WTC11 (cell line): ENCODE data around the gene CPNE4. TPM values are rescaled to one million over a fixed set of nuclear protein-coding genes. Genes with fewer than 3 reads are reported as not detected.

ENCODE experiments used
- ATAC-seq: fragments of 200-7000 bp; cut with Tn5 transposase; 2 replicates; pipeline ENCODE4 v1.10.0; 2021; ENCODE audit warnings: mild to moderate bottlenecking, moderate library complexity
- CTCF ChIA-PET: fragments of 300-600 bp; sonication (Branson Sonifier 250); formaldehyde crosslinking; loops from one replicate; lab custom pipeline; 2021; ENCODE audit warnings: antibody characterized with exemption; lab: Charles Lee
- POLR2A ChIA-PET: fragments of 350-600 bp; sonication (Branson Sonifier 250); formaldehyde crosslinking; loops from one replicate; lab custom pipeline; 2021; ENCODE audit warnings: antibody characterized with exemption; lab: Charles Lee
- DNase-seq: peaks from one replicate; pipeline ENCODE4 v3.0.0; 2021; ENCODE audit warnings: low spot score
- H3K27ac Mint-ChIP-seq: 2 replicates; pipeline ENCODE4 v1.8.0; 2021; ENCODE audit warnings: mixed read lengths
- H3K27me3 Mint-ChIP-seq: 2 replicates; pipeline ENCODE4 v1.8.0; 2021; ENCODE audit warnings: low read depth, mild to moderate bottlenecking, moderate library complexity, mixed read lengths
- H3K36me3 Mint-ChIP-seq: 2 replicates; pipeline ENCODE4 v1.8.0; 2021; ENCODE audit warnings: mixed read lengths
- H3K4me1 Mint-ChIP-seq: 2 replicates; pipeline ENCODE4 v1.8.0; 2022; ENCODE audit warnings: mixed read lengths
- H3K4me3 Mint-ChIP-seq: 2 replicates; pipeline ENCODE4 v1.8.0; 2021; ENCODE audit warnings: mild to moderate bottlenecking, moderate library complexity, mixed read lengths
- H3K9me3 Mint-ChIP-seq: 2 replicates; pipeline ENCODE4 v1.8.0; 2021; ENCODE audit warnings: mixed read lengths
- CREM ChIP-seq: sonication (generic); formaldehyde crosslinking; IDR thresholded peaks from 2 replicates; pipeline ENCODE4 v1.8.1; 2022; ENCODE audit warnings: mild to moderate bottlenecking, missing genetic modification reagents, moderate library complexity
- FOXP1 ChIP-seq: sonication (generic); formaldehyde crosslinking; IDR thresholded peaks from 2 replicates; pipeline ENCODE4 v1.8.0; 2022; ENCODE audit warnings: missing genetic modification reagents, mild to moderate bottlenecking, moderate library complexity, borderline replicate concordance
- GRHL2 ChIP-seq: fragments of 250-450 bp; sonication (Bioruptor Pico); IDR thresholded peaks from 2 replicates; pipeline ENCODE4 v1.8.0; 2022; ENCODE audit warnings: mild to moderate bottlenecking, moderate library complexity; ENCODE audit not compliant: insufficient replicate concordance, severe bottlenecking
- NFE2L1 ChIP-seq: sonication (generic); formaldehyde crosslinking; IDR thresholded peaks from 2 replicates; pipeline ENCODE4 v1.8.1; 2023; ENCODE audit warnings: missing genetic modification reagents
- NR2C2 ChIP-seq: sonication (generic); formaldehyde crosslinking; IDR thresholded peaks from 2 replicates; pipeline ENCODE4 v1.8.0; 2022; ENCODE audit warnings: mild to moderate bottlenecking, missing genetic modification reagents
- OVOL2 ChIP-seq: fragments of 250-450 bp; sonication (Bioruptor Pico); IDR thresholded peaks from 2 replicates; pipeline ENCODE4 v1.9.0; 2021; ENCODE audit warnings: mild to moderate bottlenecking, borderline replicate concordance
- SOX15 ChIP-seq: fragments of 250-450 bp; sonication (Bioruptor Pico); IDR thresholded peaks from 2 replicates; pipeline ENCODE4 v1.9.0; 2021; ENCODE audit warnings: mild to moderate bottlenecking
- SP1 ChIP-seq: sonication (generic); formaldehyde crosslinking; conservative IDR thresholded peaks from 2 replicates; pipeline ENCODE4 v1.8.1; 2022; ENCODE audit warnings: missing genetic modification reagents
- TCF7 ChIP-seq: sonication (generic); formaldehyde crosslinking; IDR thresholded peaks from 2 replicates; pipeline ENCODE4 v1.8.0; 2022; ENCODE audit warnings: mild to moderate bottlenecking, low read depth, missing genetic modification reagents, moderate library complexity
- ZNF423 ChIP-seq: fragments of 250-450 bp; sonication (Bioruptor Pico); IDR thresholded peaks from 2 replicates; pipeline ENCODE4 v2.1.2; 2022; ENCODE audit warnings: mild to moderate bottlenecking, moderate library complexity
- total RNA-seq: library from RNA; stranded (reverse); gene quantifications from 3 replicates; pipeline ENCODE4 v1.2.3, GENCODE V29; 2021
- TF ChIP-seq, protein P1 (sequence below): fragments of 250-450 bp; sonication (Bioruptor Pico); IDR thresholded peaks from 2 replicates; pipeline ENCODE4 v1.9.0; 2021; ENCODE audit warnings: moderate library complexity, mild to moderate bottlenecking, inconsistent platforms, borderline replicate concordance
- TF ChIP-seq, protein P2 (sequence below): fragments of 250-450 bp; sonication (Bioruptor Pico); IDR thresholded peaks from 2 replicates; pipeline ENCODE4 v1.9.0; 2021; ENCODE audit warnings: mild to moderate bottlenecking
- TF ChIP-seq, protein P3 (sequence below): sonication (generic); formaldehyde crosslinking; IDR thresholded peaks from 2 replicates; pipeline ENCODE4 v1.8.0; 2022; ENCODE audit warnings: mild to moderate bottlenecking, missing genetic modification reagents
- TF ChIP-seq, protein P4 (sequence below): fragments of 250-450 bp; sonication (Bioruptor Pico); IDR thresholded peaks from 2 replicates; pipeline ENCODE4 v1.8.0; 2021; ENCODE audit warnings: mild to moderate bottlenecking
- TF ChIP-seq, protein P5 (sequence below): sonication (generic); formaldehyde crosslinking; IDR thresholded peaks from 2 replicates; pipeline ENCODE4 v1.8.0; 2022; ENCODE audit warnings: mild to moderate bottlenecking, missing genetic modification reagents
- TF ChIP-seq, protein P6 (sequence below): fragments of 250-450 bp; sonication (Bioruptor Pico); IDR thresholded peaks from 2 replicates; pipeline ENCODE4 v1.9.0; 2021; ENCODE audit warnings: mild to moderate bottlenecking
- TF ChIP-seq, protein P7 (sequence below): fragments of 200-600 bp; IDR thresholded peaks from 2 replicates; pipeline ENCODE4 v1.8.0; 2022; ENCODE audit warnings: antibody characterized with exemption
- TF ChIP-seq, protein P8 (sequence below): sonication (generic); formaldehyde crosslinking; IDR thresholded peaks from 2 replicates; pipeline ENCODE4 v1.8.1; 2022; ENCODE audit warnings: low read depth, missing genetic modification reagents, borderline replicate concordance
- TF ChIP-seq, protein P9 (sequence below): fragments of 250-450 bp; sonication (Bioruptor Pico); conservative IDR thresholded peaks from 2 replicates; pipeline ENCODE4 v1.9.0; 2021; ENCODE audit warnings: mild to moderate bottlenecking

The CPNE4 gene
- total RNA-seq, 1 experiment from 2014 or later, result 2.4 TPM

DNA sequence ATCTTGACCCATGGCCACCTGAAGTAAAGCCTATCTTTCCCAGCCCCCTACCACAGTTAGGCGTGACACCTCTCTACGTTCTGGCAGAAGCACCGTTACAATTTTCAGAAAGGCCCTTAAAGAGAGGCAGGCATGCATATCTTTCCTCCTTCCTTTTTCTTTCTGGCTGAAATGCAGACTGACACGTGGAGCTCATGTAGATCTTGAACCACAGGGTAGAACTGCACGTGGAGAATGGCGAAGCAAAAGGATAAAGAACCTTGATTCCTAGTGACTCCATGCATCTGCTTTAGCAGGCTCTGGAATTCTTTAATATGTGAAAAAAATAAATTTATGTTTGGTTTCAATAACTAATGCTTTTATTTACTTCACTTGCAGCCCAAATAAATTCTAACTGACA is 166.6 kb downstream of the CPNE4 start:
- DNase-seq (no peak), ATAC-seq (no peak)
- no peak overlapping the region for H3K27ac Mint-ChIP-seq
- CTCF ChIA-PET, result no interaction called here
- TF ChIP-seq, protein P1, sequence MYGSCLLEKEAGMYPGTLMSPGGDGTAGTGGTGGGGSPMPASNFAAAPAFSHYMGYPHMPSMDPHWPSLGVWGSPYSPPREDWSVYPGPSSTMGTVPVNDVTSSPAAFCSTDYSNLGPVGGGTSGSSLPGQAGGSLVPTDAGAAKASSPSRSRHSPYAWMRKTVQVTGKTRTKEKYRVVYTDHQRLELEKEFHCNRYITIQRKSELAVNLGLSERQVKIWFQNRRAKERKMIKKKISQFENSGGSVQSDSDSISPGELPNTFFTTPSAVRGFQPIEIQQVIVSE, result no peak
- TF ChIP-seq TCF7 (CRISPR knock-in tag) (no peak), CREM (no peak), FOXP1 (CRISPR knock-in tag) (no peak), NR2C2 (CRISPR knock-in tag) (no peak), OVOL2 (CRISPR knock-in tag) (no peak)
- TF ChIP-seq, protein P2, sequence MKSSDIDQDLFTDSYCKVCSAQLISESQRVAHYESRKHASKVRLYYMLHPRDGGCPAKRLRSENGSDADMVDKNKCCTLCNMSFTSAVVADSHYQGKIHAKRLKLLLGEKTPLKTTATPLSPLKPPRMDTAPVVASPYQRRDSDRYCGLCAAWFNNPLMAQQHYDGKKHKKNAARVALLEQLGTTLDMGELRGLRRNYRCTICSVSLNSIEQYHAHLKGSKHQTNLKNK (CRISPR knock-in tag), result no peak
- TF ChIP-seq, protein P3, sequence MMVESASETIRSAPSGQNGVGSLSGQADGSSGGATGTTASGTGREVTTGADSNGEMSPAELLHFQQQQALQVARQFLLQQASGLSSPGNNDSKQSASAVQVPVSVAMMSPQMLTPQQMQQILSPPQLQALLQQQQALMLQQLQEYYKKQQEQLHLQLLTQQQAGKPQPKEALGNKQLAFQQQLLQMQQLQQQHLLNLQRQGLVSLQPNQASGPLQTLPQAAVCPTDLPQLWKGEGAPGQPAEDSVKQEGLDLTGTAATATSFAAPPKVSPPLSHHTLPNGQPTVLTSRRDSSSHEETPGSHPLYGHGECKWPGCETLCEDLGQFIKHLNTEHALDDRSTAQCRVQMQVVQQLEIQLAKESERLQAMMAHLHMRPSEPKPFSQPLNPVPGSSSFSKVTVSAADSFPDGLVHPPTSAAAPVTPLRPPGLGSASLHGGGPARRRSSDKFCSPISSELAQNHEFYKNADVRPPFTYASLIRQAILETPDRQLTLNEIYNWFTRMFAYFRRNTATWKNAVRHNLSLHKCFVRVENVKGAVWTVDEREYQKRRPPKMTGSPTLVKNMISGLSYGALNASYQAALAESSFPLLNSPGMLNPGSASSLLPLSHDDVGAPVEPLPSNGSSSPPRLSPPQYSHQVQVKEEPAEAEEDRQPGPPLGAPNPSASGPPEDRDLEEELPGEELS (CRISPR knock-in tag), result no peak
- TF ChIP-seq, protein P4, sequence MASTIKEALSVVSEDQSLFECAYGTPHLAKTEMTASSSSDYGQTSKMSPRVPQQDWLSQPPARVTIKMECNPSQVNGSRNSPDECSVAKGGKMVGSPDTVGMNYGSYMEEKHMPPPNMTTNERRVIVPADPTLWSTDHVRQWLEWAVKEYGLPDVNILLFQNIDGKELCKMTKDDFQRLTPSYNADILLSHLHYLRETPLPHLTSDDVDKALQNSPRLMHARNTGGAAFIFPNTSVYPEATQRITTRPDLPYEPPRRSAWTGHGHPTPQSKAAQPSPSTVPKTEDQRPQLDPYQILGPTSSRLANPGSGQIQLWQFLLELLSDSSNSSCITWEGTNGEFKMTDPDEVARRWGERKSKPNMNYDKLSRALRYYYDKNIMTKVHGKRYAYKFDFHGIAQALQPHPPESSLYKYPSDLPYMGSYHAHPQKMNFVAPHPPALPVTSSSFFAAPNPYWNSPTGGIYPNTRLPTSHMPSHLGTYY (CRISPR knock-in tag), result no peak
- TF ChIP-seq, protein P5, sequence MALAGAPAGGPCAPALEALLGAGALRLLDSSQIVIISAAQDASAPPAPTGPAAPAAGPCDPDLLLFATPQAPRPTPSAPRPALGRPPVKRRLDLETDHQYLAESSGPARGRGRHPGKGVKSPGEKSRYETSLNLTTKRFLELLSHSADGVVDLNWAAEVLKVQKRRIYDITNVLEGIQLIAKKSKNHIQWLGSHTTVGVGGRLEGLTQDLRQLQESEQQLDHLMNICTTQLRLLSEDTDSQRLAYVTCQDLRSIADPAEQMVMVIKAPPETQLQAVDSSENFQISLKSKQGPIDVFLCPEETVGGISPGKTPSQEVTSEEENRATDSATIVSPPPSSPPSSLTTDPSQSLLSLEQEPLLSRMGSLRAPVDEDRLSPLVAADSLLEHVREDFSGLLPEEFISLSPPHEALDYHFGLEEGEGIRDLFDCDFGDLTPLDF (CRISPR knock-in tag), result no peak
- TF ChIP-seq, protein P6, sequence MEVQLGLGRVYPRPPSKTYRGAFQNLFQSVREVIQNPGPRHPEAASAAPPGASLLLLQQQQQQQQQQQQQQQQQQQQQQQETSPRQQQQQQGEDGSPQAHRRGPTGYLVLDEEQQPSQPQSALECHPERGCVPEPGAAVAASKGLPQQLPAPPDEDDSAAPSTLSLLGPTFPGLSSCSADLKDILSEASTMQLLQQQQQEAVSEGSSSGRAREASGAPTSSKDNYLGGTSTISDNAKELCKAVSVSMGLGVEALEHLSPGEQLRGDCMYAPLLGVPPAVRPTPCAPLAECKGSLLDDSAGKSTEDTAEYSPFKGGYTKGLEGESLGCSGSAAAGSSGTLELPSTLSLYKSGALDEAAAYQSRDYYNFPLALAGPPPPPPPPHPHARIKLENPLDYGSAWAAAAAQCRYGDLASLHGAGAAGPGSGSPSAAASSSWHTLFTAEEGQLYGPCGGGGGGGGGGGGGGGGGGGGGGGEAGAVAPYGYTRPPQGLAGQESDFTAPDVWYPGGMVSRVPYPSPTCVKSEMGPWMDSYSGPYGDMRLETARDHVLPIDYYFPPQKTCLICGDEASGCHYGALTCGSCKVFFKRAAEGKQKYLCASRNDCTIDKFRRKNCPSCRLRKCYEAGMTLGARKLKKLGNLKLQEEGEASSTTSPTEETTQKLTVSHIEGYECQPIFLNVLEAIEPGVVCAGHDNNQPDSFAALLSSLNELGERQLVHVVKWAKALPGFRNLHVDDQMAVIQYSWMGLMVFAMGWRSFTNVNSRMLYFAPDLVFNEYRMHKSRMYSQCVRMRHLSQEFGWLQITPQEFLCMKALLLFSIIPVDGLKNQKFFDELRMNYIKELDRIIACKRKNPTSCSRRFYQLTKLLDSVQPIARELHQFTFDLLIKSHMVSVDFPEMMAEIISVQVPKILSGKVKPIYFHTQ (CRISPR knock-in tag), result no peak
- no peaks in the 10 kb centered on the region for H3K27me3 Mint-ChIP-seq
- H3K36me3 Mint-ChIP-seq, result no peaks in the 10 kb centered on the region
- H3K4me3 Mint-ChIP-seq, result no peak overlapping the region
- no peaks in the 10 kb centered on the region for H3K9me3 Mint-ChIP-seq
- POLR2A ChIA-PET, result no interaction called here
- H3K4me1 Mint-ChIP-seq, result peaks cover 12% of the 10 kb centered on the region

DNA sequence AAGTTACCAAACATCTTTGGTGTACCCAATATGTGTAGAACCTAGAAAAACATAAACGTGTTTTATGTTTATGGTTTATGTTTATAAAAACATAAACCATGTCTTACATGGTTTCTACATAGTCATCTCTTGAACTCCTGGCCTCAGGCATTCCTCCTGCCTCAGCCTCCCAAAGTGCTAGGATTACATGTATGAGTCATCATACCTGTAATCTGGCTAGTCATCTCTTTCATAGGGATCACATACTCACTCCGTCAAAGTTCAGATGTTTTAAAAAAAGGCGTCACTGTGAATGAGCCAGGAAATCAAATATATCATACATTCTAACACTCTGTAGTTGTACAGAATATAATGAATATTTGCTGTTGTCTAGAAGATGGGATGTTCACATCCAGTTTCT is 178.6 kb downstream of the CPNE4 start:
- ChIA-PET CTCF (no interaction called here), POLR2A (no interaction called here)
- Mint-ChIP-seq H3K27me3 (no peaks in the 10 kb centered on the region), H3K4me3 (no peak overlapping the region), H3K36me3 (no peaks in the 10 kb centered on the region), H3K9me3 (peaks cover 3% of the 10 kb centered on the region; the same call in 1 of the 2 replicates), H3K4me1 (no peaks in the 10 kb centered on the region), H3K27ac (no peak overlapping the region)
- TF ChIP-seq NFE2L1 (CRISPR knock-in tag) (no peak), SOX15 (CRISPR knock-in tag) (no peak), ZNF423 (CRISPR knock-in tag) (no peak), GRHL2 (CRISPR knock-in tag) (no peak), CREM (no peak), SP1 (no peak)
- TF ChIP-seq, protein P7, sequence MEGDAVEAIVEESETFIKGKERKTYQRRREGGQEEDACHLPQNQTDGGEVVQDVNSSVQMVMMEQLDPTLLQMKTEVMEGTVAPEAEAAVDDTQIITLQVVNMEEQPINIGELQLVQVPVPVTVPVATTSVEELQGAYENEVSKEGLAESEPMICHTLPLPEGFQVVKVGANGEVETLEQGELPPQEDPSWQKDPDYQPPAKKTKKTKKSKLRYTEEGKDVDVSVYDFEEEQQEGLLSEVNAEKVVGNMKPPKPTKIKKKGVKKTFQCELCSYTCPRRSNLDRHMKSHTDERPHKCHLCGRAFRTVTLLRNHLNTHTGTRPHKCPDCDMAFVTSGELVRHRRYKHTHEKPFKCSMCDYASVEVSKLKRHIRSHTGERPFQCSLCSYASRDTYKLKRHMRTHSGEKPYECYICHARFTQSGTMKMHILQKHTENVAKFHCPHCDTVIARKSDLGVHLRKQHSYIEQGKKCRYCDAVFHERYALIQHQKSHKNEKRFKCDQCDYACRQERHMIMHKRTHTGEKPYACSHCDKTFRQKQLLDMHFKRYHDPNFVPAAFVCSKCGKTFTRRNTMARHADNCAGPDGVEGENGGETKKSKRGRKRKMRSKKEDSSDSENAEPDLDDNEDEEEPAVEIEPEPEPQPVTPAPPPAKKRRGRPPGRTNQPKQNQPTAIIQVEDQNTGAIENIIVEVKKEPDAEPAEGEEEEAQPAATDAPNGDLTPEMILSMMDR, result no peak
- TF ChIP-seq, protein P1, result no peak
- TF ChIP-seq, protein P8, sequence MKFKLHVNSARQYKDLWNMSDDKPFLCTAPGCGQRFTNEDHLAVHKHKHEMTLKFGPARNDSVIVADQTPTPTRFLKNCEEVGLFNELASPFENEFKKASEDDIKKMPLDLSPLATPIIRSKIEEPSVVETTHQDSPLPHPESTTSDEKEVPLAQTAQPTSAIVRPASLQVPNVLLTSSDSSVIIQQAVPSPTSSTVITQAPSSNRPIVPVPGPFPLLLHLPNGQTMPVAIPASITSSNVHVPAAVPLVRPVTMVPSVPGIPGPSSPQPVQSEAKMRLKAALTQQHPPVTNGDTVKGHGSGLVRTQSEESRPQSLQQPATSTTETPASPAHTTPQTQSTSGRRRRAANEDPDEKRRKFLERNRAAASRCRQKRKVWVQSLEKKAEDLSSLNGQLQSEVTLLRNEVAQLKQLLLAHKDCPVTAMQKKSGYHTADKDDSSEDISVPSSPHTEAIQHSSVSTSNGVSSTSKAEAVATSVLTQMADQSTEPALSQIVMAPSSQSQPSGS, result no peak
- TF ChIP-seq, protein P9, sequence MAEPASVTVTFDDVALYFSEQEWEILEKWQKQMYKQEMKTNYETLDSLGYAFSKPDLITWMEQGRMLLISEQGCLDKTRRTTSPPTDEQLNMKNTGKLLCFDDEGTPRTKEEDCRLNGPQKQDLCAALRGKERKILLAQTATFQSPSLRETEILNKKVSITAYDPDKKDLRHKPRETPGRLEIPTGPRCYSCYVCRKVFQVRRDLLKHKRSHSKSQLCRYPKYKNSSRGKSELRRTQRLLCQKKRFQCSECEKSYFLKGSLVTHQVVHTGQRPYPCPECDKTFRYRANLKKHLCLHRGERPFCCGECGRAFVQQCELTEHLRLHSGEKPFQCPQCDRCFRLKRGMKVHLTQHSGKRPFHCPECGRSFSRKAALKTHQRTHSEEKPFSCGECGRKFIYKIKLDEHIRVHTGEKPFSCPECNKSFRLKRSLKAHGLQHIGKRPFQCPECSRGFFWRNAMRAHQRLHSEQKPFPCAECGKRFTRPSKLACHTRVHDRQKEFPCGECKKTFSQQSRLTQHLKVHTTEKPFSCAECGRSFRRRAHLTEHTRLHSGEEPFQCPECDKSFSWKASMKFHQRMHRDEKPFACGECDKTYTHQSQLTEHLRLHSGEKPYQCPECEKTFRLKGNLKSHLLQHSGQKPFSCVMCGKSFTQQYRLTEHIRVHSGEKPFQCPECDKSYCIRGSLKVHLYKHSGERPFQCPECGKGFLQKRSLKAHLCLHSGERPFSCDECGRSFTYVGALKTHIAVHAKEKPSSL (CRISPR knock-in tag), result no peak
- ATAC-seq, result no peak
- DNase-seq, result no peak
